ENCODE measurements around the gene NFATC2IP.
"Not testable (repeated sequence)": the region's sequence is repeated elsewhere in the genome, so short reads cannot be mapped to it uniquely, and the experiment has no call there.

Gene NFATC2IP

DNA sequence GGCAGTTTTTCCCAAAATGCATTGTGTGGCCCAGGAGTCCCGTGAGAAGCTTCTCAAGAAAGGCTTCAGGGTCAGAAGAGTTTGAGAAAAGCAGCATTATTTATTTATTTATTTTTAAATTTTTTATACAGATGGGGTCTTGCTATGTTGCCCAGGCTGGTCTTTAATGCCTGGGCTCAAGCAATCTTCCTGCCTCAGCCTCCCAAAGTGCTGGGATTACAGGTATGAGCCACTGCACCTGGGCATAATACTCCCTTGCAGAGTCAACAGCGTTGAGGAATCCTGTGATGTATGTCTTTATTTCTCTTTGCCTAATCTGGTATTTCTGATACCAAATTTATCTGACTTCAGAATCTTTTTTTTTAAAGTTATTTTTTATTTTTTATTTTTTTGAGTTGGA lies 49.3 kb downstream of the NFATC2IP start:
- DNase-seq = no peak

DNA sequence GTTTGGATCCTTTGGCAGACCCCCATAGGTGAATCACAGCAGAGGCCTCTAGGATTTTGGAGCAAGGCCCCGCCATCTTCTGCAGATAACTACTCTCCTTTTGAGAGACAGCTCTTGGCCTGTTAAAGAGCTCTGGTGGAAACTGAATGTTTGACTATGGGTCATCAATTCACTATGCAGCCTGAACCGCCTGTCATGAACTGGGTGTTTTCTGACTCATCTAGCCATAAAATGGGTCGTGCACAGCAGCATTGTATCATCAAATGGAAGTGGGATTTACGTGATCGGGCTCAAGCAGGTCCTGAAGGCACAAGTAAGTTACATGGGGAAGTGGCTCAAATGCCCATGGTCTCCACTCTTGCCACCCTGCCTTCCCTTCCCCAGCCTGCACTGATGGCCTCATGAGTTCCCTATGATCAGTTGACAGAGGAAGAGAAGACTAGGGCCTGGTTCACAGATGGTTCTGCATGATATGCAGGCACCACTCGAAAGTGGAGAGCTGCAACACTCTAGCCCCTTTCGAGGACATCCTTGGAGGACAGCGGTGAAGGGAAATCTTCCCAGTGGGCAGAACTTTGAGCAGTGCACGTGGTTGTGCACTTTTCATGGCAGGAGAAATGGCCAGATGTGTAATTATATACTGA lies 53.9 kb downstream of the NFATC2IP start:
- not testable (repeated sequence) for DNase-seq

DNA sequence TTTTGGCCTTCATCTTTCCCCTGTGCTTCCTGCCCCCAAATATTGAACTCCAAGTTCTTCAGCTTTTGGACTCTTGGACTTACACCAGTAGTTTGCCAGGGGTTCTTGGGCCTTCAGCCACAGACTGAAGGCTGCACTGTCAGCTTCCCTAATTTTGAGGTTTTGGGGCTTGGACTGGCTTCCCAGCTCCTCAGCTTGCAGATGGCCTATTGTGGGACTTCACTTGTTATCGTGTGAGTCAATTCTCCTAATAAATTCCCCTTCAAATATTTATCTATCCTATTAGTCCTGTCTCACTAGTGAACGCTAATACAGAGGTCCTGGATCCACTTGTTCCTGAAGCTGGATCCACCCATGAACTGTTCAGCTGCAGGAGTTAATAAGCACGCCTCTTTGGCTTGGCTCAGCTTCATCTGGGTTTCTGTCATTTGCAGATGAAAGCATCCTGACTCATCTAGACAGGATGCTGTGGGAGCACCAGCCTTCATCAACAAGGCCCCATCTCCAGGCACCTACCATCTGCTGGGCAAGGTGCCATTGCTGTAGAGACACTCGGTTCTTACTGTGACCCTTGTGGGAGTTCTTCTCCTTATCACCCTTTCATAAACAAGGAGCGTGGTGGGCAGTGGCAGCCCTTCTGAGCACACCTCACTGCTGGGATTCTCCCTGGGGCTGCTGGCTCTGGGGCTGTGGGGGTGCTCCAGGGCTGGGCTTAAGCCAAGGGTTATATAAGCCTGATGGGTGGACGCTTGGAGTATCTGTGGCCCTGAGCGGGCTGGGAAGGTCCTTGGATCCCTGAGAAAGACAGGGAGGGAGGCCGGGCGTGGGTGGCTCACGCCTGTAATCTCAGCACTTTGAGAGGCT lies 57.2 kb downstream of the NFATC2IP start:
- peak; percentile 74 to 82 for DNase-seq

DNA sequence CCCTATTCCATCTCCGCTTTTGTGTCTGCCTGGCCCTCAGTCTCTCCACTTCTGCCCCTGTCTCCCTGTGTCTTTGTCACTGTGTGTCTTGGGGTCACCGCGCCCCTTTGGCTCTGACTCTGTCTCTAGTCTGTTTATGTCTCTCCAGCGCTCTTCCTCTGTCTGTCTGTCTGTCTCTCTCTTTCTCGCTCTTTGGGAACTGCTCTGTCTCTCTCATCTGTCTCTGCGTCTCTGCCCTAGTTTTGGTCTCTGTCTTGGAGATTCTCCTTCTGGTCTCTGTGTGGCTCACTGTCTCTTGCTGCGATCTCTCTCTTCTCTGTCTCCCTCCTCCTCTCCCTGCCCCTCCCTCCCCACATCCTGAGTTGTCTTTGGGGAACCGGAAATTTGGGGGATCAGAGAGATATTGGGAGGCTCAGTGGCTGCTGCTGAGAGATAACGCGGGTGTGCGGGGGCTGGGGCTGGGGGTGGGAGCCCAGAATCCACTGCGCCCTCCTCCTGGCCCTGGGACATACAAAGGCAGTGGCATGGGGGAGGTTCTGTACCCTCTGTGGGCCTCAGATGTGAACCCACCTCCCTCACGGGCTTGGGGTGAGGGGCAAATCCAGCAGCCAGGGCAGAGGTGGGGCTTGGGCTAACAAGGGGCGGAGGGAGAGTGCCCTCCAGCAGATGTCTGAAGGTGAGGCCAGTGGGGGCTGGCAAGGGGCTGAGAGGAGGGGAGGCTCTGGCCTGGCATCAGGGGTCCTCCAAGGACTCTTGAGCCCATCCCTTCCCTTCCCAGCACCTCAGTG lies 58.5 kb downstream of the NFATC2IP start:
- peak; percentile 62 to 63 for DNase-seq

DNA sequence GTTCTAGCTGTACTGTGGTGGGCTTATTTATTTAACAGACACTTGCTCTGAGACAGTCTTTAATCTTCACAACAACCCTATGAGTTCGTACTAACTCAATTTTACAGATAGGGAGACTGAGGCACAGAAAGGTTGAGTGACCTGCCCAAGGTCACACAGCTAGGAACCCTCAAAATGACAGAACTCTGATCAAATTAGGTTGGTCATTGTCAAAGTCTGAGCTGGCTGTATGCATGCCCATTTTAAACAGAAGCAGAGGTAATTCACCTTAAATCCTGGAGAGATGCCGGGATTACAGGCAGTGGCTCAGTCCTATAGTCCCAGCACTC lies 59.1 kb downstream of the NFATC2IP start:
- DNase-seq = no peak

DNA sequence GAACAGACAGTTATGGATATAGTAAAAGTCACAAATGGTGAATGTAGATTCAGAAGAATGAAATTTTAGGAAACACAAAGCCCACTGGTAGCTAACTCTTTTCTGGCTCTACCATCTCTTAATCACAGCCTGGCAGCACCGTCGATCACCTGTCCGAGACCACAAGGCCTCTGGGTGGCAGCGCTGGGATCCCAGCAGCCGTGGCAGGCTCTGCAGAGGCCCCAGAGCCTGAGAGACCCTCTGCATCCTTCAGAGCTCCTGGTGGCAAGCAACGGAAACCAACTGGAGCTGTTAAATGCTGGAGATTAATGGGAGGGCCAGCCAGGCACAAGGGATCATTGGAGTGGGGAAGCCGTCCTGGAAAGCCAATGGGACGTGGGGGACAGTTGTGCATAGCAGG lies 60.4 kb downstream of the NFATC2IP start:
- no peak for DNase-seq

DNA sequence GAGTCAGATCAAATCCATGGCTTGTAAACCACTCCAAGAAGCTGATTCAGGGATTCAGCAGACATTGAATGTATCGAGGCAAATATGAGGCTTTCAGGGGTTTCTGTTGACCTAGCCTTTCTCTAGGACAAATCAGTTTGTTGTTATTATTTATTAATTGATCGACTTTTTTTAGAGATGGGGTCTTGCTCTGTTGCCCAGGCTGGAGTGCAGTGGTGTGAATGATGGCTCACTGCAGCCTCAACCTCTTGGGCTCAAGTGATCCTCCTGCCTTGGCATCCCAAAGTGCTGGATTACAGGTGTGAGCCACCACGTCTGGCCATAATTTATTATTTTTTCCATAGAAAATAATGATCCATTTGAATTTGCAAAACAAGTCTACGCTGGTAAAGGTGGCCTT lies 61.1 kb downstream of the NFATC2IP start:
- DNase-seq = no peak

DNA sequence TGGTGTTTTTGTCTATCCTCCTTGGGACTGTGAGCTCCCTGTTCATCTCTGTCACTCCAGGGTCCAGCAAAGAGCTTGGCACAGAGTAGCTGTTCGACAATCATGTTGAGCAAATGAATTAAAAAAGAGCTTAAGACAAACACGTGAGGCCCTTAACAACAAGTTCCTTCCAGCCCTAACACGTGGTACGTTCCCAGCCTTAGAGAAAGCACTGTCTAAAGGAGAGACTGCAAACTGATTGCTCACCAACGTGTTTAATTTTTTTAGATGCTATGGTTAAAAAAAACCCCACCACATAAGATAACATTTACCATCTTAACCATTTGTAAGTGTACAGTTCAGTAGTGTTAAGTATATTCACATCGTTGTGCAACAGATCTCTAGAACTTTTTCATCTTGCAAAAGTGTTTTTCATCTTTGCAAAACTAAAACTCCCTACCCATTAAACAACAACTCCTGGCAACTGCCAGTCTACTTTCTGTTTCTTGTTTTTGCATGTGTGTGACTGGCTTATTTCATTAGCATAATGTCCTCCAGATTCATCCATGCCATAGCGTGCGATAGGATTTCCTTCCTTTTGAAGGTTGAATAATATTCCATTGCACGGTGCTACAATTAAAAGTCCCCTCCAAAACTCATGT lies 62.3 kb downstream of the NFATC2IP start:
- no peak for DNase-seq

DNA sequence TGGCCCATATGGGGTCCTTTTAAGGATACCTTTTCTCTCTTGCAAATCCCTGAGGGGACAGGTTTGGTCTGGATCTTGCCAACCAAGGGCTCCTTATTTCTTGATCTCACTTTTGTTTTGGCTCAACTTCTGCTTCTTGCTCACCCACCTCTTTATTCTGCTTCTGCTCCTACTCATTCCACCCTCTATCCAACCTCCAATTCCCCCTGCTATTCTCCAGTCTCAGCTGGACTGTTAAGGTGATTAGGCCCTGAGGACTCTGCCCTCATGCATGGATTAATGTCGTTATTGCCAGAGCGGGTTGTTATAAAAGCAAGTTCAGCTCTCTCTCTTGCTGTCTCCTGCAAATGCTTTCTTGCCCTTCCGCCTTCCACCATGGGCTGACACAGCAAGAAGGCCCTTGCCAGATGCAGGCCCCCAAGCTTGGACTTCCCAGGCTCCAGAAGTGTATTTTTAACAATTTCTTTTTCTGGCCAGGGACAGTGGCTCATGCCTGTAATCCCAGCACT lies 63.9 kb downstream of the NFATC2IP start:
- no peak for DNase-seq

All from activated CD4-positive, alpha-beta T cell treated with anti-CD3 and anti-CD28 coated beads, Interleukin-2, amount 50 U/mL, for 48 hours (primary cell).